NK-92 (cell line): Measurements from ENCODE around the gene TAGLN.

Experiments
- DNase-seq: peaks from one replicate; lab custom pipeline; 2025; ENCODE audit not compliant: unreplicated experiment; lab: John Stamatoyannopoulos, UW

The TAGLN gene

DNA sequence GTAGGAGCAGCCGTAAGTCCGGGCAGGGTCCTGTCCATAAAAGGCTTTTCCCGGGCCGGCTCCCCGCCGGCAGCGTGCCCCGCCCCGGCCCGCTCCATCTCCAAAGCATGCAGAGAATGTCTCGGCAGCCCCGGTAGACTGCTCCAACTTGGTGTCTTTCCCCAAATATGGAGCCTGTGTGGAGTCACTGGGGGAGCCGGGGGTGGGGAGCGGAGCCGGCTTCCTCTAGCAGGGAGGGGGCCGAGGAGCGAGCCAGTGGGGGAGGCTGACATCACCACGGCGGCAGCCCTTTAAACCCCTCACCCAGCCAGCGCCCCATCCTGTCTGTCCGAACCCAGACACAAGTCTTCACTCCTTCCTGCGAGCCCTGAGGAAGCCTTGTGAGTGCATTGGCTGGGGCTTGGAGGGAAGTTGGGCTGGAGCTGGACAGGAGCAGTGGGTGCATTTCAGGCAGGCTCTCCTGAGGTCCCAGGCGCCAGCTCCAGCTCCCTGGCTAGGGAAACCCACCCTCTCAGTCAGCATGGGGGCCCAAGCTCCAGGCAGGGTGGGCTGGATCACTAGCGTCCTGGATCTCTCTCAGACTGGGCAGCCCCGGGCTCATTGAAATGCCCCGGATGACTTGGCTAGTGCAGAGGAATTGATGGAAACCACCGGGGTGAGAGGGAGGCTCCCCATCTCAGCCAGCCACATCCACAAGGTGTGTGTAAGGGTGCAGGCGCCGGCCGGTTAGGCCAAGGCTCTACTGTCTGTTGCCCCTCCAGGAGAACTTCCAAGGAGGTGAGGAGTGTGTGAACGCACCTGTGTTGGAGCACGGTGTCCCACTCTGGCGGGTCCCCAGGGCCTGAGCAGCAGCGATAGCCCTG, at the start of gene TAGLN:
Gene TAGLN (plus strand): TSS at position 318 of the 863 bp plus-strand sequence. CDS start 3,644 bp downstream, outside the sequence.
- DNase-seq, result no peak

GRCh38 chr11:117152066-117152465, 47.1 kb upstream of the TAGLN start:
- DNase-seq, result no peak

GRCh38 chr11:117154468-117154867, 44.7 kb upstream of the TAGLN start:
- DNase-seq, result no peak

- no peak for DNase-seq
Observed at GRCh38 chr11:117157507-117157906, 41.7 kb upstream of the TAGLN start.

DNA sequence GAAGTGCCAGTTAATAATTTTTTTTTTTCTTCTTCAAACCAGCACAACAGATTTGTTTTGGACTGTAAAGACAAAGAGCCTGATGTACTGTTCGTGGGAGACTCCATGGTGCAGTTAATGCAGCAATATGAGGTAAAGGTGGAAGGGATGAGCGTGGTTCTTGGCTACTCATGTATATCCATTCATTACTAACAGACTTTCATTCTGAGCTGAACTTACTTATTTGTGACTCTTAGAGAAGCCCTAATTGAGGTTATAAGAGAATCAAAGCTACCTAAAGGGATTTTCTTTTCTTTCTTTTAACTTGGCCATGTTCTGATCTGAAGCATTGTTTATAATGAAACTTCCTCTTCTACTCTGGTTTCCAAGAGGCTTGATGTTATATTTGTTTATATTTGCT, 39.3 kb upstream of the TAGLN start:
- DNase-seq, result no peak

DNA sequence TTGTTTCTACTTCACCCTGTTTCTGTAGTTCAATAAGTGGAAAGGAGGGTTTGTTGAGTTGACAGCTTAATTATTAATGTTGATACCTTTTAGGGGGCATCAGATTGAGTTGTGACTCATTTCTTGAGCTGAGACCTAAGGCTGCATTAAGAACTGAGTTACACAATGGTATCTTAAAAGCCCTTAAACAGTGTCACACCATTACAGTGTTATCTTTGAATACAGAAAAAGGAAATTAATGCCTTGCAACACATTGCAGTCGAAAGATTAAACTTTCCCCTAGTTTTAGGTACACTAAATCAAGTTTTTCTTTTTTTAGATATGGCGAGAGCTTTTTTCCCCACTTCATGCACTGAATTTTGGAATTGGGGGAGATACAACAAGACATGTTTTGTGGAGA, 38.3 kb upstream of the TAGLN start:
- no peak for DNase-seq

GRCh38 chr11:117166491-117166890, 32.7 kb upstream of the TAGLN start:
- DNase-seq, result no peak

GRCh38 chr11:117169736-117170135, 29.4 kb upstream of the TAGLN start:
- DNase-seq, result no peak

GRCh38 chr11:117170210-117170609, 29.0 kb upstream of the TAGLN start:
- DNase-seq, result no peak

DNA sequence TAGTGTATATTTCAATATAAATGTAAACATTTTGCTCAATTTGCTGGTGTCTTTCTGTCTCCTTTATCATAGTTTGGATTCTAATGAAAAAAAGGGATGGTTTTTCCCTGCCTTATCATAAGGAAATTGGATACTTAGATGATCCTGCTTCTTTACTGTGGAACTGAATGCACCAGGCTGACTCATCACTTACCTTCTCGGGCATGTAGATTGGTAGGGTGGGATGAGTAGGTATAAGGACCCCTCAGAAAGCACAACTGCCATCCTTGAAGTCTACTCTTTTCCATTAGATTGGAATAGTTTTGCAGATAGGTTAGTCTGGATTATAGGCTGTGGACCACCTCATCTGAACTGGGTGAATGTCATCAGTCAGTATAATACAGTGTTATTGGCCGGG, 28.2 kb upstream of the TAGLN start:
- DNase-seq, result no peak

DNA sequence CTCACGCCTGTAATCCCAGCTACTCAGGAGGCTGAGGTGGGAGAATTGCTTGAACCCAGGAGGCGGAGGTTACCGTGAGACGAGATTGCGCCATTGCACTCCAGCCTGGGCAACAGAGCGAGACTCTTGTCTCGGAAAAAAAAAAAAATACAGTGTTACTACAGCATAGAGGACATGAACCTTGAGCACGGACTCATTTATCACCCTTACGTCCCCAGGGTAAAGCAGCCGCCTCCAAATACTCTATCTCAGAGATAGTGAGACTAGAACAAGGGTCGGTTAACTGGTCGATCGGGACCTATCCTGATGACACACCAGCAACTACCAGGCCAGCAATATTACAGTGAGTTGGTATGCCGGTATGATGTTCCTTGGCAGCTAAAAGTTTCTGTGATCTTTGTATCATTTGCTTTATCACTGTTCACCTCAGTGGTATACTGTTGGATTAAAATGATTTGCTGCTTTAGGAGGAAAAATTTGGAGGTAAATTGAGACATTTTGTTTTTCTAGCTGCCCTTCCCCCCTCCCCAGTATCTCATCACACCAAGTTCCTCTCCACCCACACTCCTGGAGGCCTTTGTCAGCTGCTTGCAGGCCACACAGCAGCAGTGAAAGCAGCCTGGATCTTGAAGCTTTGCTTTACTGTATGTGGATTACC, 27.6 kb upstream of the TAGLN start:
- DNase-seq, result no peak

- DNase-seq, result no peak
Observed at GRCh38 chr11:117172724-117173421, 26.3 kb upstream of the TAGLN start.

DNA sequence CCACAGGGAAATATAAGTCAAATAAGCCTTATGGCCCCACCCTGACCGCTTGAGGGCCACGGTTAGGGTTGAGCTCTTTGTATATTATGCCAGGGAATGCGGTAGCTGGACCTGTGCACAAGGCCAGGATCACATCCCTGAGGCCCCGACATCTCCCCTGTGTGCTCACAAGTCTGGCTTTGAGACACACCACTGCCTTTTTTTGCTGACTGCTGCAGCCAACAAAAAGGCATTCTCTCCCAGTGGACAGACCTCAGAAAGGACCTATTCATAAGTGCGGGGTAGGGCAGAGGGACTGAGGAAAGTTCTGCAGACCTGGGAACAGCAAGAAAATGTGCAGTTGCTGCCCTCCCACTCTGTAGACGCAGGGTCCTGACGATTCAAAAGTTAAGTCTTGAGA, 24.1 kb upstream of the TAGLN start:
- DNase-seq, result no peak

DNA sequence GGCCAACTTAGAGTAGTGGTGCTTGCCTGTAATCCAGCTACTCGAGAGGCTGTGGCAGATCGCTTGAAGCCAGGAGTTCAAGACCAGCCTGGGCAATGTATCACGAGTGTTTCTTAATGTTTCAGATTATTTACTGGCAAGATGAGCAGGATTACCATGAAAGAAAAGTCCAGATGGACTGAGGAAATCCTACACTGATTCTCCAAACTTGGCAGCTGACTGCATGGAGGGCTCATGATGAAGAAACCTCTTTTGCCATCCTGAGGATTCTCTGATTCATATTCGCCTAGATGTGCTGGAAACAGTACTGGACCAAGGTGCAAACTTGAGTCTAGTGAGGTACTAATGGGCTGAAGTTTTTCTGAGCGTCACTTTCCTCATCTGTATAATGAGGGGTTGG, 23.4 kb upstream of the TAGLN start:
- no peak for DNase-seq

- DNase-seq, result no peak
Observed at GRCh38 chr11:117176186-117176585, 23.0 kb upstream of the TAGLN start.

DNA sequence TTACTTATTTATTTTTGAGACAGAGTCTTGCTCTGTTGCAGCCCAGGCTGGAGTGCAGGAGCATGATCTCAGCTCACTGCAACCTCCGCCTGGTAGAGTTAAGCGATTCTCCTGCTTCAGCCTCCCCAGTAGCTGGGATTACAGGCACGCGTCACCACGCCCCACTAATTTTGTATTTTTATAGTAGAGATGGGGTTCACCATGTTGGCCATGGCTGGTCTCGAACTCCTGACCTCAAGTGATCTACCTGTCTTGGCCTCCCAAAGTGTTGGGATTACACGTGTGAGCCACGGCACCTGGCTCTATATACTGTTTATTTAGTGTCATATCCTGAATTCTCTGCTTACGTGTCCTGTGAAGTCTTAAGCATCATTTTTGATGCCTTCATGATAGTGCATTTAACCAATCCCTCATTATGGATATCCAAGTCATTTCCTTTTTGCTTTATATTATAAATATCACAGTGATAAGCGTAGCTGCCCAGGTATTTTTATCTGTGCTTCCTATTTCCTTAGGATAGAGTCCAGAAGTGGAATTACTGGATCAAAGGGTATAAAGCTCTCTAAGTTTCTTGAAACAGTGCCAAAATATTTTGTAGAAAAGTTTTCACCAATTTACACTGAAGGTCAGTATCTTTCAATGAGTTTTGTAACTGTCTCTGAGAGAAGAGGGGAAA, 21.5 kb upstream of the TAGLN start:
- no peak for DNase-seq

- DNase-seq, result peak; percentile 8
Observed at GRCh38 chr11:117178210-117179034, 20.7 kb upstream of the TAGLN start, which contains the start of gene SIDT2. SIDT2 (plus strand) TSS chr11:117178743; CDS start chr11:117179264, 521 bp downstream.

- DNase-seq, result no peak
Observed at GRCh38 chr11:117179048-117179999, 19.8 kb upstream of the TAGLN start.

DNA sequence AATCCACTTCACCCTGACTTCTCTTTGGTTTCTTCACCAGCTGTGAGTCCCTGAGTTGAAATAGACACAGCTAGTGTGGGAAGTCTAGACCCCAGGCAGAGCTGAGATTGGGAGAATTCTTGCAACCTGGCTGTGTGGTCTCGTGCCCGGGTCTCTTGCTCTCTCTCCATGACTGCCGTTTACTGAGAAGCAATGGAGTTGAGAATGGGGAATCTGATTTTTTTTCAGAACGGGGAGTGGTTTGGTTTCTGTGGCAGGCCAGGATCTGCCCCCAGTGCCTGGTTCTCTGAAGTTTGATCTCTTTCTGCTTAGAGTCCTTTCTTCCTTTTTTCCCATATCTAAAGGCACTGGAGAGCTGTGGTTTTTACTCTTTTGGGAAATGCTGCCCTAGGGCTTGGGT, 19.1 kb upstream of the TAGLN start:
- no peak for DNase-seq
